KBM-7 (cell line): ENCODE measurements around the gene CD2.

Experiments used
- DNase-seq: peaks from one replicate; pipeline ENCODE4 v3.0.0-alpha.2; 2015
- in situ Hi-C: fragments of 300-500 bp; cut with MboI; formaldehyde crosslinking; loops from 2 replicates; pipeline ENCODE4 v1.14.3; 2020; ENCODE audit warnings: low sequenced_read_pairs, low pct_unique_long_range_greater_than_20kb, mixed read lengths

CD2 gene

GRCh38 chr1:116806671-116807070 lies 52.4 kb downstream of the CD2 start:
- in situ Hi-C loops, result no loop called here
- no peak for DNase-seq

GRCh38 chr1:116807394-116808199 lies 53.4 kb downstream of the CD2 start:
- in situ Hi-C loops, result no loop called here
- no peak for DNase-seq

- DNase-seq, result no peak
- in situ Hi-C loops, result no loop called here
Observed at GRCh38 chr1:116808200-116808847, 54.1 kb downstream of the CD2 start.

- DNase-seq, result no peak
- in situ Hi-C loops, result no loop called here
Observed at GRCh38 chr1:116808848-116809508, 54.7 kb downstream of the CD2 start.

DNA sequence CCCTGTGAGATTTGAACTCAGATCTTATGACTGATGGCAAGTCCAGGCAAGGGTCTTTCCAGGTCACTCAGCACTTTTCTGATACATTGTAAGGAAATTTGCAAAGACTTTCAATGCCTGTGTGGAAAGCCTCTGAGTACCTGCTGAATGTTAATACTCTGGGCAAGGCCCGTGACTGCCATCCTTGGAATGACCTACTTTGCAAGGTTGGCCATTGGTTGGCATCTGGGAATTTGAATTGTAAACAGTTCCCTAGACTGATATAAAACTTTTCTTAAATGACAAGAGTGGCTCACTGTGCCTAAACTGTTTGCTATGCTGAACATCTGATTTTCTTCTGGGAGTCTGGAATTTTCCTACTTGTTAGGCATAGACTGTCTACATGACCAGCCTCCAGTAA lies 57.1 kb downstream of the CD2 start:
- DNase-seq, result no peak
- in situ Hi-C loops, result no loop called here

- in situ Hi-C loops, result no loop called here
- no peak for DNase-seq
Observed at GRCh38 chr1:116814926-116815723, 60.9 kb downstream of the CD2 start.

DNA sequence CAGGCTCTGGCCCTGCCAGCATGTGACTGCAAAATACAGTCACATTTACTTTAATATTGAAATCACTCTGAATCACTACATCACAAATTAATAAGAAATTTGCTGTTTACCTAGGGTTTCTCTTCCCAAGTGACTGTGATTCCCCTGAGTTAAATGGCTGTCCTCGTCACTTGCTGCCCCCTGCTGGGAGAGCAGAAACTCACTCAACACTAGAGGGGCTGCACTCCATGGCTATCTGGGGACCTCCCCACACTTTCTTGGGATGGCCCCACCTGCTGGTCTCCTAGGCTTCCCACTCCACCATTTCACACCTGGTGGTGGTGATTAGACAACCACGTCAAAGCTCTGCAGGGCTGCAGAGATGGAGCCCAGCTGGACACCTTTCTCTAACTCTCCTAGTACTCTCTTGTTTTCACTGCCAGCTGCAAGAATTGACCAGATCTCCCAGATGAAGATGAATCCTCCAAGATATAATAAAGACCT lies 63.4 kb downstream of the CD2 start:
- peak; percentile 86 for DNase-seq
- in situ Hi-C loops, result no loop called here
